Memory B cell (primary cell): ENCODE results near the gene KCNK5.

Source experiments
- ATAC-seq: fragments of 150-1000 bp; cut with Tn5 transposase; 2 replicates; pipeline ENCODE4 v1.10.0; 2021; ENCODE audit warnings: low read depth, mild to moderate bottlenecking, moderate library complexity
- DNase-seq, 2 donors: peaks; one replicate each; pipeline ENCODE4 v3.0.0; 2022; ENCODE audit warnings: low spot score in 2 of 2
- H3K27ac Mint-ChIP-seq: one replicate; pipeline ENCODE4 v1.8.0; 2022; ENCODE audit warnings: mild to moderate bottlenecking, moderate library complexity, mixed read lengths
- H3K27me3 Mint-ChIP-seq: one replicate; pipeline ENCODE4 v1.8.0; 2022; ENCODE audit warnings: mixed read lengths
- H3K36me3 Mint-ChIP-seq: one replicate; pipeline ENCODE4 v1.8.0; 2022; ENCODE audit warnings: mild to moderate bottlenecking, mixed read lengths
- H3K4me1 Mint-ChIP-seq: one replicate; pipeline ENCODE4 v1.8.0; 2022; ENCODE audit warnings: mixed read lengths
- H3K4me3 Mint-ChIP-seq: one replicate; pipeline ENCODE4 v1.8.0; 2022; ENCODE audit warnings: mild to moderate bottlenecking, moderate library complexity, mixed read lengths
- H3K9me3 Mint-ChIP-seq: one replicate; pipeline ENCODE4 v1.8.0; 2022; ENCODE audit warnings: mixed read lengths

KCNK5 gene

GRCh38 chr6:39260456-39260855, 31.2 kb upstream of the KCNK5 start:
- no peak for DNase-seq
- H3K27ac Mint-ChIP-seq = no peak overlapping the region
- no peak overlapping the region for H3K4me3 Mint-ChIP-seq
- no peak for ATAC-seq
- no peaks in the 10 kb centered on the region for H3K4me1 Mint-ChIP-seq
- no peaks in the 10 kb centered on the region for H3K9me3 Mint-ChIP-seq
- H3K36me3 Mint-ChIP-seq = no peaks in the 10 kb centered on the region
- peaks cover 20% of the 10 kb centered on the region for H3K27me3 Mint-ChIP-seq

DNA sequence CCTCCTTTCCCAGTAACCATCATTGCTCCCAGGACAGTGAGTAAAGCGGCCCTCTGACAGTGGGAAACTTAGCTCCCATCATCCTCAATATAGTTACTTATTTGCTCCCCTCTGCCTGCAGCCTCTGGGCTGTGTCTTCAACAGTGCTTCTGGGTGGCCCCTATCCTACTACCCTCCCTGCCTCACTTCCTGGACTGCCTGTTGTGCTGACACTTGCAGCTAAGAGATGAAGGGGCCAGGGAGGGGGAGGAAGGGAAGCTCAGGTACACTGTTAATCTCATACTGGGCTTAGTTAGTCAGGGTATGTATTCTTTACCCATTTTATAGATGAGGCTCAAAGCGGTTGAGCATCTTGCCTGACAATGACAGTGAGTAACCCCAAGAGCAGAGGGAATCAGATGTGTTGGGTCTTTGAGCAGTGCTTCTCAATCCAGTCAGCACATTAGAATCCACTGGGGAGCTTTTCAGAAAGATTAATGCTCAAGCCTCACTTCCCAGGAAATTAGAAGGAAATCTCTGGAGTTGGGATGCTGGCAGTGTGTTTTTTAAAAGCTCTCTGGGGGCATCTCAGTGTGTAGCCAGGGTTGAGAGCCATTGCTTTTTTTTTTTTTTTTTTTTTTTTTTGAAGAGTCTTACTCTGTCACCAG, 27.1 kb upstream of the KCNK5 start:
- Mint-ChIP-seq H3K36me3 (no peaks in the 10 kb centered on the region), H3K4me1 (no peaks in the 10 kb centered on the region), H3K27ac (no peak overlapping the region), H3K4me3 (no peak overlapping the region), H3K27me3 (peaks cover 20% of the 10 kb centered on the region), H3K9me3 (no peaks in the 10 kb centered on the region)
- ATAC-seq (no peak), DNase-seq (no peak)

DNA sequence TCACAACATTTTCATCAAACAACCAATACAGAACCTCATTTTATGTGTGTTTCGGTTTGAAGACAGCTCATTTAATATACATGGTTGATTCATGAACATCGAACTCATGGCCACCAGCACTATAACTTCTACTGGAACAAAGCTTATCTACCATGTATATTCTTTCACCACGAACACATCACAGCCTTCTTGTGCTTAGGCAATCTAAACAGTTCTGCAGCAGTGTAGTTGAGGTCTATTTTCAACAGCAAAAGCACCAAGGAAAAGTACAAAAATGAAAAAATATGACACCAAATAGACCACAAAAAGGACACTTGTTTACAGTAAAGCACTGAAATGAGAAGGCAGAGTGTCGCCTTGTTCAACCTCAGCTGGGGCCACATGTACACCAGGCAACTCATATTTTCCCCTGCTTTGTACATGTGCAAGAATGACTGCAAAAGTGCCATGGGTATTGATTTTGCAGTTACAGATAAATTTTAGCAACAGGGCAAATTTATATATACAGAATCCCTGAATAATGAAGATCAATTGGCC, 25.8 kb upstream of the KCNK5 start:
- Mint-ChIP-seq H3K4me1 (no peaks in the 10 kb centered on the region), H3K27ac (no peak overlapping the region), H3K4me3 (no peak overlapping the region), H3K36me3 (no peaks in the 10 kb centered on the region), H3K9me3 (no peaks in the 10 kb centered on the region), H3K27me3 (peaks cover 14% of the 10 kb centered on the region)
- DNase-seq (no peak), ATAC-seq (no peak)

DNA sequence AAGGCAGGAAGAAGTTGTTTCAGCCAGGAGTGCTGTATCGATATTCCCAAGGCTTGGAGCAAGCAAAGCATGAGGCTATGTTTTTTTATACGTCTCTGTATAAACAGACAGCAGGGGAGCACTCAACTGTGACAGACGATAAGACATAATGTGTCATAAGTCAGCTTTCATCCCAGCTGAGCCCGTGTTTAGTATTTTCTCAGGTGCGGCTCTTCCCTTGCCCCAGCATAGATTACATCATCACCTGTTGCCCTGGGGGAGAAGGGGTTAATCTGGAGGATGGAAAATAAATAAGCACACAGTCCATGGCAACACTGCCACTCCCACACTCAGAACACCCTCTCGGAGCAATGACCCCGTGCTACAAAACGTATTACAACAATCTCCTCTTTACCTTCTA, 22.1 kb upstream of the KCNK5 start:
- DNase-seq (no peak), ATAC-seq (no peak)
- Mint-ChIP-seq H3K36me3 (no peaks in the 10 kb centered on the region), H3K27ac (no peak overlapping the region), H3K27me3 (peaks cover 6% of the 10 kb centered on the region), H3K4me1 (peaks cover 5% of the 10 kb centered on the region), H3K4me3 (no peak overlapping the region), H3K9me3 (no peaks in the 10 kb centered on the region)

GRCh38 chr6:39250507-39250906, 21.2 kb upstream of the KCNK5 start:
- Mint-ChIP-seq H3K9me3 (no peaks in the 10 kb centered on the region), H3K36me3 (no peaks in the 10 kb centered on the region), H3K27me3 (peaks cover 6% of the 10 kb centered on the region), H3K27ac (no peak overlapping the region), H3K4me1 (peaks cover 5% of the 10 kb centered on the region), H3K4me3 (no peak overlapping the region)
- no peak for DNase-seq
- no peak for ATAC-seq

DNA sequence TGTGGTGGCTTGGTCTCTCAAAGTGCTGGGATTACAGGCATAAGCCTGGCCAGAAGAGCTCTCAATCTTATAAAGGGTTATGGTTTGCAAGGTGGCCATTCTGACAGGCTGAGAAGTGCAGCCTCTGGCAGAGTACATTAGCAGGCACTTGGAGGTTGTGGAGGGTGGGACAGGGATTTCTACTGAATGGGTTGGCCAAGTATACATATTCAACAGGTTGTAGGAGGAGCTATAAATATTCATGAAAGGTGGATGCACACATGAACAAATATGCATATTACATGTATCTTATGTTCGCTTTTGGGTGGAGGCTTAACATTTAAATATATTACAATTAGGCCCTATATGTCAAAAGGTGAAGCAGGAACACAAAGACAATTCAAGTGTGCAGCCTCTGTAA, 20.0 kb upstream of the KCNK5 start:
- peaks cover 6% of the 10 kb centered on the region for H3K27me3 Mint-ChIP-seq
- no peaks in the 10 kb centered on the region for H3K36me3 Mint-ChIP-seq
- no peaks in the 10 kb centered on the region for H3K9me3 Mint-ChIP-seq
- H3K27ac Mint-ChIP-seq = no peak overlapping the region
- no peak for ATAC-seq
- H3K4me1 Mint-ChIP-seq = peaks cover 5% of the 10 kb centered on the region
- DNase-seq = no peak
- H3K4me3 Mint-ChIP-seq = no peak overlapping the region

DNA sequence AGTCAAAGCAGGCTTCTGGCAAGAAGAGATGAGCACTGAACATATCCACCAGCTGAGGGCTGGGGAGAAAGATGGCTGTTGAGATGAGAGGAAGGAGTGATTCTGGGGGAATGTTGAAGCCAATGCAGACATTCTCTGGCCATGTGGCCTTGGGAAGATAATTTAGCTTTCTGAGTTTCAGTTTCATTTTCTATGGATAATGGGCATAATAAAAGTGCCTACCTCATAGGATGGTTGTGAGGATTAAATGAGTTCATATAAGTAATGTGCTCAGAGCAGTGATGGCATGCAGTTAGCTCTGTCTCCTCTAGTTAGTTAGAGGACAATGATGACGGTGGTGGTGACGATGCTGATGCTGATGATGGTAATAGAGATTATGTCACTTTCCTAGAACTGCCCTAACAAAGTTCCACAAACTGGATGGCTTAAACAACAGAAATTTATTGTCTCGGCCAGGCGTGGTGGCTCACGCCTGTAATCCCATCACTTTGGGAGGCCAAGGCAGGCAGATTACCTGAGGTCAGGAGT, 18.5 kb upstream of the KCNK5 start:
- Mint-ChIP-seq H3K27me3 (peaks cover 5% of the 10 kb centered on the region), H3K36me3 (no peaks in the 10 kb centered on the region), H3K4me3 (no peak overlapping the region), H3K27ac (no peak overlapping the region), H3K9me3 (no peaks in the 10 kb centered on the region), H3K4me1 (peaks cover 5% of the 10 kb centered on the region)
- no peak for ATAC-seq
- no peak for DNase-seq

DNA sequence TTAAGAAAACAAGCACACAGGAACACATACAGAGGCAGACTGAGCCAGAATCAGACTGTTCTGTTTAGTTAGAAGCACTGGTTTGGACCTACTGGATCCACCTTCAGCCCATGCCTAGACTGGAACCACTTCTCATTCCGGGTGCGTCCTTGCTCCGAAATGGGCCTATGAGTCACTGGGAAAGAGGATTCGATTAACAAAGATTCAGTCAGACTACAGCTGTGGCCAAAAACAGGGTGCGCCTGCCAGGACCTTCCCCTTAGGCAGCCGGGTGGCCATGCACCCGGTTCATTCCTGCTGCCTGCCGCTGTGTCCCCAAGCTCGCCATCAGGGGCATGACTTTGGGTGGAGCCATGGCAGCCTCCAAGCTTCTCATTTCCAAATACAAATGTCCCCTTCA, 14.5 kb upstream of the KCNK5 start:
- DNase-seq = no peak
- Mint-ChIP-seq H3K9me3 (no peaks in the 10 kb centered on the region), H3K4me1 (peaks cover 5% of the 10 kb centered on the region), H3K36me3 (no peaks in the 10 kb centered on the region), H3K4me3 (no peak overlapping the region), H3K27me3 (peaks cover 2% of the 10 kb centered on the region), H3K27ac (no peak overlapping the region)
- ATAC-seq = no peak

- Mint-ChIP-seq H3K27me3 (no peaks in the 10 kb centered on the region), H3K27ac (no peak overlapping the region), H3K9me3 (no peaks in the 10 kb centered on the region), H3K36me3 (no peaks in the 10 kb centered on the region), H3K4me1 (no peaks in the 10 kb centered on the region), H3K4me3 (no peak overlapping the region)
- ATAC-seq = no peak
- no peak for DNase-seq
These were observed 11.0 kb upstream of the KCNK5 start for GRCh38 chr6:39240155-39240757.

DNA sequence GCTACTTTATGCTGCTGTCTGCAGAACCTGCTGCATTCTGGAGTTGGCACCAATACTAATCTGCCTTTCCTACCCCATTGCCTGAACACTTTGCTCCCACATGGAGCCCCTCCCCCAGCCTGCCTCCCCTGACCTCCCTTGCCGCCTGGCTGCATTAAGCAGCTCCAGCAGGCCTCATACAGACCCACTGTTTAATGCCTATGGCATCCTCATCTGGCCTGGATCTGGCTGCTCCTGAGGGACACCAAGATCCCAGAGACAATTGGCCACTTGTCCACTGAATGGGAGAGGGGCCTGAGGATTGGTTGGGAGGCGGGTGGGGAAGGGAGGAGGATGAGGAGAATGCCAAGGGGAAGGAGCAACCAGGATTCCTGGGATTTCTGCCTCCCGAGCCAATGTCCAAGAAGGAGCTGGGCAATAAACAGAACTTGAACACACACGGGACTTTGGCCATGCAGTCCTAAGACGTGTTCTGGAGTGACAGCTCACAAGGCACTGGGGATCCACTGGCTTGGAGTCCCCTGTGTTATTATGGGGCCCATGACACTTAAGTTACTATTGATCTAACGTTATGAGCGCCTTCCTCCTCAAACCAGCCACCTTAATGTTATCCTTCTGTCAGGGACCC, 10.4 kb upstream of the KCNK5 start:
- Mint-ChIP-seq H3K4me1 (no peaks in the 10 kb centered on the region), H3K27ac (no peak overlapping the region), H3K9me3 (no peaks in the 10 kb centered on the region), H3K27me3 (peaks cover 2% of the 10 kb centered on the region), H3K4me3 (no peak overlapping the region), H3K36me3 (no peaks in the 10 kb centered on the region)
- ATAC-seq (no peak), DNase-seq (no peak)

GRCh38 chr6:39236742-39237141, 7.5 kb upstream of the KCNK5 start:
- H3K4me3 Mint-ChIP-seq = no peak overlapping the region
- peaks cover 7% of the 10 kb centered on the region for H3K27me3 Mint-ChIP-seq
- ATAC-seq (no peak), DNase-seq (no peak)
- H3K4me1 Mint-ChIP-seq = no peaks in the 10 kb centered on the region
- H3K36me3 Mint-ChIP-seq = no peaks in the 10 kb centered on the region
- no peak overlapping the region for H3K27ac Mint-ChIP-seq
- H3K9me3 Mint-ChIP-seq = no peaks in the 10 kb centered on the region

- DNase-seq (no peak), ATAC-seq (no peak)
- Mint-ChIP-seq H3K36me3 (no peaks in the 10 kb centered on the region), H3K4me3 (no peak overlapping the region), H3K4me1 (peaks cover 3% of the 10 kb centered on the region), H3K9me3 (no peaks in the 10 kb centered on the region), H3K27ac (no peak overlapping the region), H3K27me3 (peaks cover 17% of the 10 kb centered on the region)
These were observed 4.1 kb upstream of the KCNK5 start for GRCh38 chr6:39233333-39233732.

- Mint-ChIP-seq H3K36me3 (no peaks in the 10 kb centered on the region), H3K27ac (no peak overlapping the region), H3K9me3 (no peaks in the 10 kb centered on the region), H3K4me1 (peaks cover 3% of the 10 kb centered on the region), H3K27me3 (peaks cover 22% of the 10 kb centered on the region), H3K4me3 (no peak overlapping the region)
- DNase-seq = no peak
- ATAC-seq = no peak
These were observed 2.4 kb upstream of the KCNK5 start for GRCh38 chr6:39231521-39232243.

DNA sequence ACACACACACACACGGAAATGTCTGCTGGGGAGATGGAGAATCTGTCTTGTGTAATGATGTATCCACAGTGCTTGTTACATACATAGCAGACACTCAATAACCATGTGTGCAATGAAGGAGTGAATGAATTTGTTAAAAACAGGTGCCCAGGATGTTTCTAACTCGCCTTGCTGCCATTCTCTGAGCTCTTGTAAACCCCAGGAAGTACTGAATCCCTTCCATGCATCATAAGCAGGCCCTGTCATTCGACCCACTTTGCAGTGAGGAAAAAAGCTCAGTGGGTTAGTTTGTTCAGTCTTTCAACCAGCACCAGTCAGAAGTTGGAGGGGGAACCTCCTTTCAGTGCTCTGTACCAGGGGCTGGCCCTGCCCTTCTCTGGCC, 1.4 kb upstream of the KCNK5 start:
- Mint-ChIP-seq H3K27ac (no peak overlapping the region), H3K9me3 (no peaks in the 10 kb centered on the region), H3K4me3 (no peak overlapping the region), H3K4me1 (peaks cover 6% of the 10 kb centered on the region), H3K27me3 (peaks cover 22% of the 10 kb centered on the region), H3K36me3 (no peaks in the 10 kb centered on the region)
- no peak for ATAC-seq
- DNase-seq = no peak
